Esophagus squamous epithelium (tissue), 5 donors: ENCODE results near the gene GRAMD4. TPM values are rescaled to one million over a fixed set of nuclear protein-coding genes. Genes with fewer than 3 reads are reported as not detected.

ENCODE experiments used
- DNase-seq: peaks from one replicate; lab custom pipeline; 2025; lab: John Stamatoyannopoulos, UW
- H3K27ac ChIP-seq, 4 donors: fragments of 200-600 bp; sonication (generic); one replicate each; pipeline ENCODE4 v1.5.1; 2016 to 2019; ENCODE audit warnings: mild to moderate bottlenecking in 1 of 4
- H3K27me3 ChIP-seq, 4 donors: fragments of 200-600 bp; sonication (generic); 1 replicate in 3 of 4; 2 replicates in 1 of 4; pipeline versions ENCODE4 v1.5.1 to v1.6.0; 2017 to 2021; ENCODE audit warnings: antibody characterized with exemption in 1 of 4
- H3K36me3 ChIP-seq, 3 donors: fragments of 200-600 bp; sonication (generic); one replicate each; pipeline ENCODE4 v1.5.1; 2016 to 2019
- H3K4me1 ChIP-seq, 3 donors: fragments of 200-600 bp; sonication (generic); one replicate each; pipeline ENCODE4 v1.5.1; 2017 to 2019
- H3K4me3 ChIP-seq, 4 donors: fragments of 200-600 bp; sonication (generic); 1 replicate in 3 of 4; 2 replicates in 1 of 4; pipeline ENCODE4 v1.5.1; 2016 to 2019; ENCODE audit warnings: mild to moderate bottlenecking in 2 of 4, moderate library complexity in 1 of 4
- H3K9me3 ChIP-seq, 3 donors: fragments of 200-600 bp; sonication (generic); one replicate each; pipeline ENCODE4 v1.5.1; 2016 to 2019
- CTCF ChIP-seq, 6 experiments: fragments of 450-650 bp in 4 of 6; fragments of 200-600 bp in 2 of 6; sonication (generic) in 2 of 6; IDR thresholded peaks; one replicate each; pipeline ENCODE4 v1.5.1; 2016 to 2019; ENCODE audit warnings: antibody characterized with exemption in 6 of 6, mild to moderate bottlenecking in 4 of 6, moderate library complexity in 4 of 6
- POLR2A ChIP-seq, 4 donors: fragments of 450-650 bp; IDR thresholded peaks; one replicate each; pipeline ENCODE4 v1.6.1; 2017; ENCODE audit warnings: antibody characterized with exemption in 4 of 4, mild to moderate bottlenecking in 4 of 4, moderate library complexity in 3 of 4
- WGBS, 2 donors: methylation state at CpG; one replicate each; pipeline ENCODE4 v1.1.5; 2018; 5-methylcytosine and 5-hydroxymethylcytosine counted together
- intact Hi-C: fragments of 100-400 bp; cut with DNase I; formaldehyde crosslinking; loops from one replicate; pipeline ENCODE4 v1.15.0; 2022
- total RNA-seq, 4 donors: library from RNA; depleted of rRNA; stranded (reverse); fragments of >200 nt; gene quantifications; one replicate each; pipeline ENCODE4 v1.1.0, GENCODE V29; 2016
- donor health status: DM: yes; HTN: yes; CAD: no.

Gene GRAMD4
- total RNA-seq, 4 donors from 2014 or later: 27.0 to 122 (median 33.3) TPM

DNA sequence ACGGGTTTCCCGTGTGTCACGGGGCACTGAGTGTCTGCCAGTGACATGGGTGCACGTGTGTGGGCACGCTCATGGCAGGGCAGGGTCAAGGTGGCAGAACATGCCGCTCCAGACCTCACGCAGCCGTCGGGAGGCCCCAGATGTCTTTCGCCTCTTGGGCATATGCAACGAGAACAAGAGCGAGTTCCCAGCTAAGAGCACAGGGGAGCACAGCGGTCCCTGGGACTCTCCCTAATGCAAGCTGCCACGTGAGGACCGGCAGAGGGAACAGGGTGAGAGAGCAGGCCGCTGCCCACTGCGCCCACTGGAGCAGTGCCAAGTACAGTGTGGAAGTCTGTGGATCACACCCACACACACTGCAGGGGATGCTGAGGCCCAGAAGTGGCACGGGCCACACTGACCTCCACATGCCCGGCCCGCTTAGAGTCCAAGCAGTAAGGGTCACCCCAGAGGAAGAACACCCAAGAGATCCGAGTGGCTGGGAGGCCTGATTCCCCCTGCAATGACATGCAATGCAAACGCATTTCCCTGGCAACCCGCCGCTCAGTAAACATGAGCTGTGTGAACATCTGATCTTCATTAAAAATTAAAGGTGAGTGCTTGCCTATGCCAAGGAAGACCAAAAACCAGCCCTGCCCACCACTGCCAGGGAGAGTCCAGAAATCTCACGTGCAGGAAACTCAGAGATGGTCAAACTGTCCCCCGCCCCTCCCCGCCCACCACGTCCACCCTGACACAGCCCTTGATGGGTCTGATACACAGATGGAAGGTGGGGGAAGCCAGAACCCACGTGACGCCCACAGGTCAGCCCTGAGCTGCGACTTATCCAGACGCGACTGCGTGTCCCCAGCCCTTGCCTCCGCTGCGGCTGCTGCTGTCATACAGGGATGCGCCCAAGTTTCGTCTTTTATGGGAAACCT is 106.1 kb downstream of the GRAMD4 start:
- 59 to 69% methylated on average over 18 to 27 of the region's 38 CpGs for WGBS, 2 donors
- no peak for DNase-seq
- Histone ChIP-seq H3K4me3 (no peak overlapping the region), H3K27ac (no peak overlapping the region), H3K27me3 (no peaks in the 10 kb centered on the region), H3K4me1 (peaks cover 16 to 93% (median 60%) of the 10 kb centered on the region in 3 donors), H3K9me3 (no peaks in the 10 kb centered on the region), H3K36me3 (peaks cover 0 to 59% (median 5%) of the 10 kb centered on the region in 3 donors)
- no peak for TF ChIP-seq CTCF (IDR thresholded peaks at IDR 0.05)
- no peak for TF ChIP-seq POLR2A (IDR thresholded peaks at IDR 0.05)
- intact Hi-C loops: no loop called here

DNA sequence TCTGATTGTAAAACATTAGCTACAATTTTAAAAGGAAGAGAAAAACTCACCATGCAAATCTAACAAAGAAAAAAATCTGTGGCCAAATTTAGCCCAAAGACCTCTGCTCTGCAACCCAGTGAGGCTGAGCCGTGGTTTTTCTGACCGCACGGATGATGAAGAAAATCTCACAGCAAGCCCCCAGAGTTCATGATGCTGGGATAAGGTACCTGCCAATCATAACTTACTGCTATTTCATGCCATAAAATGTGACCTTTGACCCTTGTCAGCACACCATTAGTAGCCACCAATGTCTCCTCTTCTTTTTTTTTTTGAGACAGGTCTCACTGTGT is 106.8 kb downstream of the GRAMD4 start:
- Histone ChIP-seq H3K27ac (no peak overlapping the region), H3K36me3 (peaks cover 0 to 59% (median 5%) of the 10 kb centered on the region in 3 donors), H3K4me1 (peaks cover 21 to 93% (median 60%) of the 10 kb centered on the region in 3 donors), H3K4me3 (no peak overlapping the region), H3K27me3 (no peaks in the 10 kb centered on the region), H3K9me3 (no peaks in the 10 kb centered on the region)
- no peak for DNase-seq
- TF ChIP-seq CTCF (IDR thresholded peaks at IDR 0.05) (no peak), POLR2A (IDR thresholded peaks at IDR 0.05) (no peak)
- WGBS, 2 donors: 78 to 96% methylated on average over 3 of the region's 3 CpGs
- intact Hi-C loops: no loop called here

- H3K4me3 ChIP-seq: no peak overlapping the region
- no peak overlapping the region for H3K27ac ChIP-seq
- H3K4me1 ChIP-seq: peaks cover 24 to 93% (median 55%) of the 10 kb centered on the region in 3 donors
- H3K27me3 ChIP-seq: no peaks in the 10 kb centered on the region
- 84 to 86% methylated on average over 7 to 12 of the region's 19 CpGs for WGBS, 2 donors
- DNase-seq: no peak
- peaks cover 0 to 56% (median 5%) of the 10 kb centered on the region in 3 donors for H3K36me3 ChIP-seq
- intact Hi-C loops: no loop called here
- no peaks in the 10 kb centered on the region for H3K9me3 ChIP-seq
- TF ChIP-seq CTCF (IDR thresholded peaks at IDR 0.05) (no peak), POLR2A (IDR thresholded peaks at IDR 0.05) (no peak)
These were observed 107.7 kb downstream of the GRAMD4 start for GRCh38 chr22:46727813-46728364.

- intact Hi-C loops: no loop called here
- peaks cover 24 to 96% (median 53%) of the 10 kb centered on the region in 3 donors for H3K4me1 ChIP-seq
- no peaks in the 10 kb centered on the region for H3K9me3 ChIP-seq
- no peak for DNase-seq
- WGBS, 2 donors: 100% methylated on average over 1 of the region's 11 CpGs; no CpG with 5 or more reads in 1 of the 2 donors
- no peak for TF ChIP-seq CTCF (IDR thresholded peaks at IDR 0.05)
- peak overlapping the region in 1 of 4 donors; percentile 78 for H3K27ac ChIP-seq
- H3K27me3 ChIP-seq: no peaks in the 10 kb centered on the region
- no peak overlapping the region for H3K4me3 ChIP-seq
- H3K36me3 ChIP-seq: peaks cover 0 to 50% (median 5%) of the 10 kb centered on the region in 3 donors
These were observed 108.3 kb downstream of the GRAMD4 start for GRCh38 chr22:46728470-46728869.

Other genes starting within 250 kb of the GRAMD4 start
- 10 to 100 TPM; 38.7 to 50.6 (median 43.7) TPM for gene CELSR1, start 82.8 kb upstream of the GRAMD4 start, total RNA-seq
- 10 to 100 TPM; 14.6 to 34.0 (median 26.6) TPM for gene CERK, start 117.9 kb downstream of the GRAMD4 start, total RNA-seq
- 10 to 100 TPM; 15.6 to 21.7 (median 20.5) TPM for gene TBC1D22A, start 142.3 kb downstream of the GRAMD4 start, total RNA-seq